Caki2 (cell line): ENCODE results near the gene CREBZF. TPM values are rescaled to one million over a fixed set of nuclear protein-coding genes. Genes with fewer than 3 reads are reported as not detected.
A peak's percentile ranks its signal among the peaks of the same experiment; 100 is the strongest.
"Not testable (repeated sequence)": the region's sequence is repeated elsewhere in the genome, so short reads cannot be mapped to it uniquely, and the experiment has no call there.

ENCODE experiments used
- DNase-seq: peaks from one replicate; pipeline ENCODE4 v3.0.0-alpha.2; 2015; ENCODE audit warnings: low read depth
- in situ Hi-C: cut with HindIII; loops from 2 replicates; pipeline ENCODE4 v1.10.0; 2016; ENCODE audit warnings: low sequenced_read_pairs, low pct_unique_long_range_greater_than_20kb, mixed read lengths
- total RNA-seq: library from RNA; depleted of rRNA; stranded (reverse); fragments of >200 nt; shearing (Covaris generic); gene quantifications from 2 replicates; pipeline ENCODE4 v1.2.3, GENCODE V29; 2014; ENCODE audit warnings: low replicate concordance

The CREBZF gene
- total RNA-seq, 1 experiment from 2014 or later = 34.2 TPM

DNA sequence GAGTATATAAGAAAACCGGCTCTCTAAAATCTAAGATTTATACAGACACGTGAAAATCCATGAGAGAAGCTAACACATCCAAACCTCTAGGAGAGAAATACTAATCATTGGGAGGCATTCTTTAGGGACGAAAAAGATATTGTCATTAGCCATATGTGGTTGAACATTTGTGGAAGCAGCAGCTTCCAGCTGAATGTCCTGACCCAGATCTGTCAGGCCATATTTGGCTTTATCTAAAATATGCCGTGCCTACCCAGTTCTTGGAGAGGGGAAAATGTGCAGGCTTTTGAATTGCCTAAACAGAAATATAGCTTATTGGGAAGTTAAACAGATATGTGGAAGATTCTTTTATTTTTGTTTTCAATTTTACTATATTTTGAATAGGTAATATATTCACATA, 14.6 kb upstream of the CREBZF start:
- DNase-seq = no peak
- in situ Hi-C loops = no loop called here

GRCh38 chr11:85673393-85673792, 8.5 kb upstream of the CREBZF start:
- DNase-seq = no peak
- in situ Hi-C loops = no loop called here

GRCh38 chr11:85672105-85672902, 7.4 kb upstream of the CREBZF start:
- in situ Hi-C loops = no loop called here
- DNase-seq = no peak

- in situ Hi-C loops, DNase-seq: not testable (repeated sequence)
Observed at GRCh38 chr11:85670949-85671663, 6.2 kb upstream of the CREBZF start.

- DNase-seq = no peak
- in situ Hi-C loops = no loop called here
Observed at GRCh38 chr11:85668157-85668556, 3.2 kb upstream of the CREBZF start.

GRCh38 chr11:85666687-85667086, 1.8 kb upstream of the CREBZF start:
- DNase-seq = no peak
- in situ Hi-C loops = no loop called here

DNA sequence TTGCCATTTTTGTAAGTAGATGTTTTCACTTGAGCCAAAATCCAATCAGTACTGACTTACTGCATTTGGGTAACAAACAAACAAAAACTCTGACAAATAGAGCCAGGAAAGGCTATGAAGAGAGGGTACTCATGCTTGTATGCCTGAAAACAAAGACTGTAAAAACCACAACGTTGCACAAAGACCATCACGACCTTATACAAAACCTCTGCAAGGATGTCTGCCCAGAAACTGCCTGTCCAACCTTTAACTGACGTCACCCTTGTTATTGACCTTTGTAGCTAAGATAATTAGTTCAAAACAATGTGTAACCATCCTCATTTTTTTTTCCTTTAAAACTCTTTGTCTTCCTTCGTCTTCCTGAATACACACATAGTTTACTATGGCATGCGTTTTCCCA, 804 bp upstream of the CREBZF start:
- in situ Hi-C loops = no loop called here

GRCh38 chr11:85663753-85664614, 945 bp downstream of the CREBZF start:
- peak; percentile 75 for DNase-seq
- in situ Hi-C loops = no loop called here

More for the DNA sequence above, 804 bp upstream of the CREBZF start:
- peak; percentile 19 for DNase-seq

DNA sequence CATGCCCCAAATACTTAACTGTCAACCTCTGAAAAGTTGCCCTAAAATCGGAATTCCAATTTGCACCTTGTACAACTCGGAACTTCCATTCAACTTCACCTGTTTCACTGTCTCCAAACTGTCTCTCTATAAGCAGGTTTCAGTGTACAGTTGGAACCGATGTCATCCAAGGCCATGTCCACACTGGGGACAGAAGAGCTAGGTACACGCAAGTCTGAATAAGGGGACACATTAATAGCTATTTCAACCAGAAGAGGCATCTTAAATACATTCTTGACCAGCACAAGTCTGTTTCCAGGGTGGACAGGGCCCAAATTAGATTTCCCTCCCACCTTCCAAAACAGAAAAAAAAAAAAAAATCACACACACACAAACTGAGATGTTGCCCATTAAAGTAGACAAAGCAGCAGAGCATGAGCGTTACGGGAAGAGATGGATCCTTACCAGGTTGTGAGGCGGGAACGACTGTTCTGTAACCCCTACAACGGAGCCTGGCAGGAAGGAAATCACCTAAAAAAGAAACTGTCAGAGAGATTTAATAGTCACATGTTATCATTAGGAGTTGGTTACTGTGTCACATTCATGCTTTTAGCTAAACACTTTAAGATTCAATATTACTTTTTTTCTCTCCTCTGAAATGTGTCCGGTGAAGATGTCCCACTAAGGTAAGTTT, 1.7 kb downstream of the CREBZF start:
- in situ Hi-C loops = no loop called here
- DNase-seq = peak; percentile 6

DNA sequence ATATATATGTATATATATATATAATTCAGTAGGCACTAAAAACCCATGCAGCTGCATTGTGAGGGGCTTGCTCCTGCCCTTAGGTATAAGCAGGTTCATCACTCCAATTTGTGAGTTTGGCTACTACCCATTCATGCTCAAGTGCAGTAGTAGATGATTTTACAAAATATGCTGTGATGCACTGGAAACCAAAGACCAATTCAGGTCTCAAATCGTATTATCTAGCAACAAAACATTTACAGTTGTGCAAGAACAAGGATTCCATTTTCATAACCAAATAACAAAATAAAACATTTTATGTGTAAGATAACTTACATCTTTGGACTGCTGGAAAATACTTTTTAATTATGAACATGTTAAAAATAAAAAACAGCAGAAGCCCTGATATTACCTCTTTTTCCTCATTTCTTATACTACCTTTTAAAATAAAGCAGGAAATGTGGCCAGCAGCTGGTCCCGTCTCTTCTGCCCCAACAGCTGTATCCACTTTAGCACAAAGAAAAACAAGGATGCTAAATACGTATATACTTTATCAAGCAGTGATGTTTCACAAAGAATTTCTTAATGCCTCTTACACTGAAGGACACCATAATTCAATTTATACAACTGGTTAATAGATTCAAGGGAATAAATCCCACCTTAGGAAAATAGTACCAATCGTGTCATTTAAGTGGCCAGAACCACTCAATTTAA, 2.8 kb downstream of the CREBZF start:
- DNase-seq = no peak
- in situ Hi-C loops = no loop called here

GRCh38 chr11:85658180-85658579, 6.7 kb downstream of the CREBZF start:
- in situ Hi-C loops = no loop called here
- no peak for DNase-seq

DNA sequence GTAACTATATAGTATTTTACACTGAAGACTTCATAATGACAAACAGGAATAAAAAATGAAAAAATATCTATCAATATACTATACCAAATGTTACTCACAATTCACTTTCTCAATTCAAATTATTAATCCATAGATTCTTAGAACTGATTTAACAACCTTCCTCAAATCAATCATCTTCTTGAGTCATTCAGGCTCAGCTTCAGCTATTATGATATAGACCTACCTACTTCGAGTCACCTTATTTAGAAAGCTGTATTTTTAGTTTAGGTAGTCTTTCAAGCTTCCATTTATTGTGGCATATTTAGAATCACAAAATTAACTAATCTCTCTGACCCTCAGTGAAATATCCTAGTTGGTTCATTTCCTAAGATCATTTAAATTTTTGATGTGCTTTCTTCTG, 8.2 kb downstream of the CREBZF start:
- in situ Hi-C loops = no loop called here
- DNase-seq = no peak

DNA sequence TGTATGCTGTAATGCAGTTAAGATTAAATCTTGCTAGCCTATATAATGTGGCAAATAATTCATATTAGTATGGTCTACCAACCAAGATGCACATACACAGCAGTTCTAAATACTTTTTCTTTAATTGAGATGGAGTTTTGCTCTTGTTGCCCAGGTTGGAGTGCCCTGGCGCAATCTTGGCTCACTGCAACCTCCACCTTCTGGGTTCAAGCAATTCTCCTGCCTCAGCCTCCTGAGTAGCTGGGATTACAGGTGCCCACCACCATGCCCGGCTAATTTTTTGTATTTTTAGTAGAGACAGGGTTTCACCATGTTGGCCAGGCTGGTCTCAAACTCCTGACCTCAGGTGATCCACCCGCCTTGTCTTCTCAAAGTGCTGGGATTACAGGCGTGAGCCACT, 10.6 kb downstream of the CREBZF start:
- DNase-seq, in situ Hi-C loops: not testable (repeated sequence)

DNA sequence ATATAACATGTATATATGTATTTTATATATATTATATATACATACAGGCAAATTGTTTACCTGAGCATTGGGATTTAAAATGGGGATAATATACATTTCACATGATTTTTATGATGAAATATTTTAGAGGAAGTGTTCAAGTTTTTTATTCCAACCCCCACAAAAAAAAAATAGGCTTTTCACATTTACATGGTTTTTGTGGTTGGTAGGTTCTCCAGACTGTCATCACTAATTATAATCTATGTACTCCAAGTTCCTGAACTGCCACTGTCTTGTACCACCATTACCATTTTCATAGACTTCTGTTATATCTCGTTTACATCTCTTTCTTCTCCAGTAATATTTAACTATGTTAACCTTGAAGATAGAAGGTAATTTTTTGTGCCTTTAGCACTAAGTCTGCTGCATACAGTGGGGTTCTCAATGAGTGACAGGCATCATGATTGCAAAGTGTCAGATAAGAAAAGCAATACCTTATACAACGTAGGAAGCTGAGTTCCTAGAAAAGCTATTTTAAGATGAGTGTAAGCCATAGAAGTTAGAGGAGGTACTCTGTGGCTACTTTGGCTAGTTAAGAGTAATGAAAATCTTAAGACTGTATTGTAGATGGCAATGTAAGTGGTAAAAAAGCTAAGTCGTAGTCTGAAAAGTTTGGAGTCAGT, 12.0 kb downstream of the CREBZF start:
- in situ Hi-C loops = no loop called here

DNA sequence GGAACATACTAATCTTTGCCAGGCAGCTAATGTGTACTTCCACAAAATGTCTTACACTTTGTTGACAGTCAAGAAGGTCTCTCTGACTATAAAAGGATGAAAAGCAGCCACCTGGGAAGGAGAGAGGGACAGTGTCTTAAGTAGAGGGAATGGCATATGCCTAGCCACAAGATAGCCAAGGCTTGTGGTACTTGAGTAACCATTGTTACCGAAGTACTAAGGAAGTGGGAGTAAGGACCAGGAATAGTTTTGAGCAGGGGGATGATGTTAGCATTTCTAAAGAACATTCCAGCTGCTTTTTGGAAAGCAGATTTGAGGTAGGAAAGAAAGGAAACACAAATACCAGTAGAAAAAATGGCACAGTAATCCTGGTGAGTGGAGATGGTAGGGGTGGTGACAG, 13.8 kb downstream of the CREBZF start:
- DNase-seq = no peak
- in situ Hi-C loops = no loop called here

More for the DNA sequence above, 12.0 kb downstream of the CREBZF start:
- DNase-seq = no peak

- peak; percentile 85 for DNase-seq
- in situ Hi-C loops = no loop called here
Observed at GRCh38 chr11:85647604-85648299, 17.2 kb downstream of the CREBZF start, which contains the start of gene TMEM126A. Gene TMEM126A (plus strand): TSS chr11:85647967. CDS start chr11:85650256, 2,289 bp downstream.

- in situ Hi-C loops = no loop called here
Observed at GRCh38 chr11:85647078-85647477, 17.9 kb downstream of the CREBZF start.

More at GRCh38 chr11:85647078-85647477, 17.9 kb downstream of the CREBZF start:
- peak; percentile 9 for DNase-seq
